GM19238 (cell line): Measurements from ENCODE around the gene MAN1B1.

ENCODE experiments used
- DNase-seq: peaks from one replicate; pipeline ENCODE4 v3.0.0; 2011; ENCODE audit warnings: low spot score; ENCODE audit not compliant: insufficient read length

Gene MAN1B1

GRCh38 chr9:137143459-137143858, 56.7 kb downstream of the MAN1B1 start:
- no peak for DNase-seq

GRCh38 chr9:137145731-137146526, 59.1 kb downstream of the MAN1B1 start:
- DNase-seq: no peak

- no peak for DNase-seq
Observed at GRCh38 chr9:137146527-137146918, 59.7 kb downstream of the MAN1B1 start.

GRCh38 chr9:137147091-137147792, 60.5 kb downstream of the MAN1B1 start:
- no peak for DNase-seq

GRCh38 chr9:137147793-137148160, 61.0 kb downstream of the MAN1B1 start:
- DNase-seq: no peak

- DNase-seq: no peak
Observed at GRCh38 chr9:137148242-137148641, 61.5 kb downstream of the MAN1B1 start.

GRCh38 chr9:137148661-137149060, 61.9 kb downstream of the MAN1B1 start:
- DNase-seq: no peak

GRCh38 chr9:137149363-137149762, 62.6 kb downstream of the MAN1B1 start:
- DNase-seq: no peak

- DNase-seq: no peak
Observed at GRCh38 chr9:137149942-137150616, 63.3 kb downstream of the MAN1B1 start.

- DNase-seq: peak; percentile 77
Observed at GRCh38 chr9:137150617-137151457, 64.1 kb downstream of the MAN1B1 start.

- no peak for DNase-seq
Observed at GRCh38 chr9:137152844-137153405, 66.1 kb downstream of the MAN1B1 start.

- DNase-seq: no peak
Observed at GRCh38 chr9:137156567-137157375, 70.0 kb downstream of the MAN1B1 start.

- no peak for DNase-seq
Observed at GRCh38 chr9:137157618-137158415, 71.0 kb downstream of the MAN1B1 start.

GRCh38 chr9:137158625-137159024, 71.8 kb downstream of the MAN1B1 start:
- DNase-seq: no peak
